ENCODE data around the gene HAL.

DNA sequence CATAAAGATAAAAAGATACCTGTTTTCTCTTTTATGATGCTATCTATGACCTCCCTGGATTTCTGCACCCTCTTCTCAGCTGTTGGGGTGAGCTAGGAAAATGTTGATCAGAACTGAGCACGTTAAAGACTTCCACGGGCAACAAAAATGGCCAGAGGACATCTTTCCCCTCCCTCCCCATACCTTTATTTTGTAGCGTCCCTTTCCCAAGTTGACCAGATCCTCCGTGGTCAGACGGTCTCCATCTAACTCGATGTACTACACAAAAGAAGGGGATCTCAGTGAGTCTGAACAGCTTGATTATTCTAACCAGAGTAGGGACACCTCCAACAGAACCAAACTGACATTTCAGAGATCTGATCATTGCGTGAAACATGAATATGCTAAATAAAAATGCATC, 2.2 kb downstream of the HAL start:
- no peak for TF ChIP-seq POLR2A (IDR thresholded peaks at IDR 0.05)
- TF ChIP-seq, protein P1, sequence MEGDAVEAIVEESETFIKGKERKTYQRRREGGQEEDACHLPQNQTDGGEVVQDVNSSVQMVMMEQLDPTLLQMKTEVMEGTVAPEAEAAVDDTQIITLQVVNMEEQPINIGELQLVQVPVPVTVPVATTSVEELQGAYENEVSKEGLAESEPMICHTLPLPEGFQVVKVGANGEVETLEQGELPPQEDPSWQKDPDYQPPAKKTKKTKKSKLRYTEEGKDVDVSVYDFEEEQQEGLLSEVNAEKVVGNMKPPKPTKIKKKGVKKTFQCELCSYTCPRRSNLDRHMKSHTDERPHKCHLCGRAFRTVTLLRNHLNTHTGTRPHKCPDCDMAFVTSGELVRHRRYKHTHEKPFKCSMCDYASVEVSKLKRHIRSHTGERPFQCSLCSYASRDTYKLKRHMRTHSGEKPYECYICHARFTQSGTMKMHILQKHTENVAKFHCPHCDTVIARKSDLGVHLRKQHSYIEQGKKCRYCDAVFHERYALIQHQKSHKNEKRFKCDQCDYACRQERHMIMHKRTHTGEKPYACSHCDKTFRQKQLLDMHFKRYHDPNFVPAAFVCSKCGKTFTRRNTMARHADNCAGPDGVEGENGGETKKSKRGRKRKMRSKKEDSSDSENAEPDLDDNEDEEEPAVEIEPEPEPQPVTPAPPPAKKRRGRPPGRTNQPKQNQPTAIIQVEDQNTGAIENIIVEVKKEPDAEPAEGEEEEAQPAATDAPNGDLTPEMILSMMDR (IDR thresholded peaks at IDR 0.05): no peak
